Dedifferentiated amniotic fluid mesenchymal stem cell (primary cell): ENCODE results near the gene TMEM117.
"Not testable (repeated sequence)": the region's sequence is repeated elsewhere in the genome, so short reads cannot be mapped to it uniquely, and the experiment has no call there.

ENCODE experiments used
- DNase-seq: peaks from one replicate; pipeline ENCODE4 v3.0.0-alpha.2; 2016; ENCODE audit errors: extremely low spot score

Gene TMEM117

GRCh38 chr12:44099486-44099885 is 263.6 kb downstream of the TMEM117 start:
- DNase-seq = no peak

GRCh38 chr12:44100264-44100663 is 264.4 kb downstream of the TMEM117 start:
- DNase-seq = no peak

DNA sequence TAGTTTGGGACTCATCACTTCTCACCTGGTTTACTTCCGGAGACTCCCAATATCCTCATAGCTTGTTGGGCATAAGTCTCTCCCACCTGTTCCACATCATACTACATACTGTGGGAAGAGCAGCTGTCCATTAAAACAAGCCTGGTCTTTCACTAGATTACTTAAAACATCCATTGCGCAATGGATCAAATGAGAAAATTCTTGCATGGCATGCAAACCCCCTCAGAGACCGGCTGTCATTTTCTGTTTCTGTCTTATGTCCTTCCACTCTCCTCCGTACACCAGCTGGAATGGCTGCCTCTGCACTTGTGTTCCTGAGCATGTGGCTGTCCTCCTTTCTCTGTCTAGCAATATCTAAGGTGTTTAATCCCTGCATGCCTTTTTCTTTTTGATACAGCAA is 265.6 kb downstream of the TMEM117 start:
- DNase-seq = no peak

DNA sequence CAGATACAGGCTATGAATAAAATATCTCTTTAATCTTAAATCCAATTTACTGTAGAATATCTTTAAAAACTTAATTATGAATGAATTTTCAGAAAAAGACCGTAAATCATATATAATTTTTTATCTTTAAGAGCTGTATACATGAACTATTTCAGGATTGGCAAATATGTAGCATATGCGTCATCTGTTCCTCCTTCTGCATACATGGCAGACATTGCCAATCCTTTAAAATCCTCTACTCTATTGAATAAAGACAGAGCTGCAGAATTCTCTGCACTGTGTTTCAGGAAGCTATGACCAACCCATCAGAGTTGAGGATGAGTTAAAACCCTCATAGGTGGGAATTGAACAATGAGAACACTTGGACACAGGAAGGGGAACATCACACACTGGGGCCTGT is 279.0 kb downstream of the TMEM117 start:
- DNase-seq = no peak

GRCh38 chr12:44117337-44117736 is 281.5 kb downstream of the TMEM117 start:
- DNase-seq = no peak

DNA sequence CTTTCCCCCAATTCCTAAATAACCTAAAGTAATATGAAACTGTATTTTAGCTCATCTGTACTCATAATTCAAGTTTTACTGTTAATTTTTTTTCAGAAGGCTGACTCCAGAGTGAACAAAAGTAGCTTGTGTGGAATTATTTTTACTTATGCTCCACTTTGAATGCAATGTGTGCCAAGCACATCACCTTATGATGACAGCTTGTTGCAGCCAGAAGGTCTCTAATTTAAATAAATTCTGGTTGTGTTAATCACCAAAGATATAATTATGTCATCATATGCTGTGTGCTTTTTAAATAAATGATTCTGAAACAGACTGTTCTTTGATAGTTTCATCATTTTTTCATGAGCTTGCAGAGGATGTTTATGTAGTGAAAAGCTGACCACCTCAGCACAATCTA is 283.1 kb downstream of the TMEM117 start:
- DNase-seq = no peak

- no peak for DNase-seq
Measured at GRCh38 chr12:44126806-44127205, 290.9 kb downstream of the TMEM117 start.

DNA sequence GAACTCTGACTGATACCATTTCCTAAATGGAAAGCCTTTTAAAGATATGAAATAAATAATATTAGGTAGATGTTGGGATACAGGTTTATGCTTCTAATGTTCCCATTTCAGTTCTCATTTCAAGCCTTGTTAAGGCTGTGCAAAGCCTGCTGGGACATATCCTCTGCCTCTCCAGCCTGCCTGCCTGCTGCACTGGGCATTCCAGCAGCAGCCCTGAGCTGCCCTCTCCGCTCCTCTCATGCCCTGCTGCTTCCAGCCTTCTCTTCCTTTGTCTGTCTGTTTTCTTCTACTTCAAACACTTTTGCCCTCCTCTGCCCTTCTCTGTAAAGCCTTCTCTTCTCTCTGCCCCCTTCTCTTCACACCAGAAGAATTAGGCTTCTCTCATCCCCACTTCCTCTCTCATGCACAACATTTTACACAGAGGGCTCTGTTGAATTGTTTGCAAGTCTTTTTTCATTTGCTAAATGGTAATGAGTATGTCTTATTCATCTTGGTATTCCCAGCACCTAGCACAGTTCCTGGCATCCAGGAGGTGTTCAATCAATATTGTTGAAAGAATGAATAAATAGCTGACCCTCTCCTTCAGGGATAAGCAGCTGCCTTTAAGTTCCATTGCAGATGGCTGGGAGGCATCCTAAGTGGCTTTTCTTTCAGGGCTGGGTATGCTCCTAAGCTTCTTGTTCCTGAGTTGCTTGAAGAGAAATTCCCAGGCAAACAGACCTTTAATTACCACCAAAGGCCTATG is 292.3 kb downstream of the TMEM117 start:
- DNase-seq = no peak

GRCh38 chr12:44143175-44143574 is 307.3 kb downstream of the TMEM117 start:
- no peak for DNase-seq

DNA sequence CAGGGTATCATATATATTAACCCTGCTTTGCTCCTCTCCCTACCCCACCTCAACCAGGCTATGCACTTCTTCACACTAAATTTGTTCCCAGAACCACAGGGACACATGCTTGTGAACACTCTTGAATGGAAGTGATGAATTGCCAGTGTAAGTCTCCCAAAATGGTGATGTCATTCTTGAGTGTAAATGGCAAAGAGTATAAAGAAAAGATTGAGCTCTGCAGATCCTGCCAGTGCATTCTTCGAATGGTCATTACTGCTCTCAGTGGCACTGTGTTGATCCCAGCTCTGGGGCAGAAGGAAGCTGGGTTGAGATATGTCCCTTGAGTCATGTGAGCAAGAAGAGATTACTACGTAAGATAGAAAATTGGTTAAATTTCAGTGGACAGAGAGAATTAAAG is 313.1 kb downstream of the TMEM117 start:
- DNase-seq = no peak

GRCh38 chr12:44154128-44154527 is 318.2 kb downstream of the TMEM117 start:
- peak; percentile 43 for DNase-seq

DNA sequence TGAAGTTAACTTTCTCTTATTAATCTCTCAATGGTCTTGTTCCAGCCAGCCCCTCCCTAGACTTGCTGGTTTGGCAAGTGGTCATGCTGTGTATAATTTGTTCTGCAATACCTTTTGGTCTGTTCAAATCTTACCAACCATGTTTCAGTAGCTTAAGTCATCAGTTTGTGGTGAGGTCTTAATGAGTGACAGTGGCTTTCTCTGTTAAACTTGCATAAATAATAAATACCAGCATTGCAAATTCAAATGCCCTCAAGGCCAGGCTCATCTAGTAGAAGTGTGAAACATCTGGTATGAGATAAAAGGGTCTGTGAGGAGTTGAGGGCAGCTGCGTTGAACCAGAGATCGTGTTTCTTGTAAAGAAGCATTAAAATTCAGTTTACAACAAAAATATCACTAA is 319.5 kb downstream of the TMEM117 start:
- DNase-seq = no peak

DNA sequence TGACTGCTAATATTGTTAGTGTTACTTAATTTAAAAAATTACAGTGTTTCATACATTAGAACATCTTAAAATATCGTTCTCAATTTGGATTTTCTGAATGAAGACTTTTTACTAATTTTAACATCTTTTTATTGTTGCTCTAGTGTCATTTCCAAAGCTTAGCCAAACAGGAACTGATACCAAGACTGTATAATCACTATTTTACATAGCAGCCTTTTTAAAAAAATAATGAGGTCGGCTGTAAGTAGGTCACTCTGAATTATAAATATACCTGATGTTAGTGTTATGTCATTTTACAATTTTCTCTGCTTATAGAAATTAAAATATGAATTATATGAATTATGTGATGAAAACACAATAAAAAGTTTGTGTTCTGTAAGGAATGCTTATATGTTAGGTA is 321.5 kb downstream of the TMEM117 start:
- no peak for DNase-seq

DNA sequence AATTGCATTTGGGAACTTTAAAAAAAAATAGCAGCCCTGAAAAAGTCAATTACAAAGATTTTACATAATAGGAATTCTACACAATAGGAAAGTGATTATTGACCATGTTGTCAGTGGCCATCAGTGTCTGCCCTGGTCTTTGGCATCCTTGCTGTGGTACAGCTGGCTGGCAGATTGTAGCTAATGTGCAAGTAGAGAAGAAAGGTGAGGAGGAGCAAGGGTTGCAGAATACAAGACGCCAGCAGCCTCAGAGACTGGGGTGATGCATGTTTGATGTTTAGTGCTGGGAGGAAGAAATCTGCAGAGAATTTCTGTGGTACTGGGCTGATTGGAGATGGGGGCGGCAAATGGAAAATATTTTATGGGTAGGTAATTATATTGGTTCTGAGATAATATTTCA is 322.9 kb downstream of the TMEM117 start:
- no peak for DNase-seq

GRCh38 chr12:44159216-44159615 is 323.3 kb downstream of the TMEM117 start:
- DNase-seq = no peak

DNA sequence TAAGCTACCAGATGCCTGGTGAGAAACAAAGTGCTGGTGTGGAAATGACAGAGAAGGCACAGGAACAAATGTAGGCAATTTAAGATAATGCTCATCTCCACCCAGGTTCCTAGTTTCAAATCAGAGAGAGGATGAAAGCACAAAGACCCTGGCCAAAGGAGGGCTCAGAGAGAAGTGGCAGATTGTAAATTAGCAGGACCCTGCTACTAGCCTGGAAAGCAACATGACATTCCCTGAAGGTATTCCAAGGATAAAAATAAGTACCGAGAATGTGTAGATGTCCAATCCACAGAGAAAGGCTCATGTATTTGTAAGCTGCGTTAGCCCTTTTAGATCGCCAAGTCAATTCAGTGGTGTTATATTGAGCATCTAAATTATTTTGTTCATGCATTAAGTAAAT is 324.0 kb downstream of the TMEM117 start:
- DNase-seq = no peak

- DNase-seq = no peak
Measured at GRCh38 chr12:44162961-44163360, 327.1 kb downstream of the TMEM117 start.

DNA sequence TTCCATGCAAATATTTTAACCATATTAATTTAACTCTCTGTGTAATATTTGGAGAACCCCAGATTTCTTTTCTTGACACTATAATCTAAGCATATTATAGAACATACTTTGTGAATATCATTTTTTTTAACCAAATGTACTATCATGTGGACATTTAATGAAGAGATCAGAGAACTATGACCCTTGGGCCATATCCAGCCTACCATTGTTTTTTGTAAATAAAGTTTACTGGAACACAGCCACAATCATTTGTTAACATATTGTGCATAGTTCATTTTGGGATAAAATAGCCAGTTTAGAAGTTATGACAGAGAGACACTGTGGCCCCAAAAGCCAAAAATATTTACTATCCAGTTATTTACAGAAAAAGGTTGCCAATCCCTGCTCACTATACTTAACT is 338.2 kb downstream of the TMEM117 start:
- no peak for DNase-seq

DNA sequence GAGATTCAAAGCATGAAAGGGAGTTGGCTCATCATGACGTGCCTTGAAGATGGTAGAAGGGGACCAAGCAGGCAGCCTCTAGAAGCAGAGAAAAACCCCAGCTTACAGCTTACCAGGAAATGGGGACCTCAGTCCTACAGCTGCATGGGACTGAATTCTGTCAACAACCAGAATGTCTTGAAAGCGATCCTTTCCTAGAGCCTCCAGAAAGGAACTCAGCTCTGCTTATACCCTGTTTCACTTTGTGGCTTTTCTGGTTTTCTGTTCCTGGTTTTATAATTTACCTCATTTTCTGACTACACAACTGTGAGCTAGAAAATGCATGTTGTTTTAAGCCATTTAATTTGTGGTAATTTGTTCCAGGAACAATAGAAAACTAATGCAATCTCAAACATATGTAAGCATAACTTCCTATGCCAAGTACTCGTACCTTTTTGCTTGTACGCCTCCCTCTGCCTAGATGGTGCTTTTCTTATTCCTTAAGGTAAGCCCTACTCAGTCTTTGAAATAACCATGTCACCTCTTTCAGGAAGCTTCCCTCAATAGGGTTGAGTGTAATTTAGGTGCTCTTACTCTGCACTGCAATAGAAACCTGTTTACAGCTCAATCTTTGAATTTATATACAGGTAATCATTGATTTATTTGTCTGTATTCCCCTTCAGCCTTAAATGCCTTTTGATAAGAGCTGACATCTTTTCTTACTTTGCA is 348.8 kb downstream of the TMEM117 start:
- no peak for DNase-seq

- DNase-seq = no peak
Measured at GRCh38 chr12:44193281-44193680, 357.4 kb downstream of the TMEM117 start.

- DNase-seq = not testable (repeated sequence)
Measured at GRCh38 chr12:44195719-44196118, 359.8 kb downstream of the TMEM117 start.

DNA sequence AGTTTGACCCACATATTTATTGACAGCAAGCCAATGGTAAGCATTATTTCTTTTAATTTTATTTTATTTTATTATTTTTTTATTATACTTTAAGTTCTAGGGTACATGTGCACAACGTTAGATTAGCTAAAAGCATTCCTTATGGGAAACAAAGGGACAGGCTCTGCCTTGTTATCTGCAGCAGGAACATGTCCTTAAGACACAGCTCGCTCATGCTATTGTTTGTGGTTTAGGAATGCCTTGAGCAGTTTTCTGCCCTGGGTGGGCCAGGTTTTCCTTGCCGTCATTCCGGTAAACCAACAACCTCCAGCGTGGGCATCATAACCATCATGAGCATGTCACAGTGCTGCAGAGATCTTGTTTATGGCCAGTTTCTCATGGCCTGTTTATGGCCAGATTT is 370.2 kb downstream of the TMEM117 start:
- no peak for DNase-seq

- DNase-seq = no peak
Measured at GRCh38 chr12:44217146-44217883, 381.4 kb downstream of the TMEM117 start.
